CD8-positive, alpha-beta memory T cell (primary cell): Measurements from ENCODE around the gene DAB2IP. TPM values are rescaled to one million over a fixed set of nuclear protein-coding genes. Genes with fewer than 3 reads are reported as not detected.

Source experiments
- CTCF ChIA-PET: fragments of 350-600 bp; sonication (Branson Sonifier 250); formaldehyde crosslinking; loops from one replicate; lab custom pipeline; 2021; ENCODE audit warnings: antibody characterized with exemption; lab: Charles Lee
- POLR2A ChIA-PET: fragments of 350-600 bp; sonication (Branson Sonifier 250); formaldehyde crosslinking; loops from one replicate; lab custom pipeline; 2021; ENCODE audit warnings: antibody characterized with exemption; lab: Charles Lee
- DNase-seq, 5 donors: peaks; one replicate each; pipeline versions ENCODE4 v3.0.0 to v3.0.0-alpha.2; 2020 to 2022; ENCODE audit warnings: mixed read lengths in 1 of 5
- H3K27ac ChIP-seq: one replicate; pipeline ENCODE4 v1.7.0; 2013; ENCODE audit warnings: low read depth, mild to moderate bottlenecking, low read length, moderate library complexity
- H3K27me3 ChIP-seq: 2 replicates; pipeline ENCODE4 v1.7.0; 2013; ENCODE audit warnings: low read length, mild to moderate bottlenecking; ENCODE audit not compliant: insufficient read depth, poor library complexity, severe bottlenecking
- H3K36me3 ChIP-seq: 2 replicates; pipeline ENCODE4 v1.7.0; 2013; ENCODE audit warnings: mild to moderate bottlenecking, low read length, moderate library complexity; ENCODE audit not compliant: insufficient read depth
- H3K4me1 ChIP-seq: 2 replicates; pipeline ENCODE4 v1.7.0; 2013; ENCODE audit warnings: mild to moderate bottlenecking, low read length, moderate library complexity; ENCODE audit not compliant: insufficient read depth
- H3K4me3 ChIP-seq: 2 replicates; pipeline ENCODE4 v1.7.0; 2013; ENCODE audit warnings: mild to moderate bottlenecking, low read length
- H3K9me3 ChIP-seq: 2 replicates; pipeline ENCODE4 v1.7.0; 2013; ENCODE audit warnings: mild to moderate bottlenecking, low read length
- H3K27ac Mint-ChIP-seq, 8 donors: one replicate each; pipeline ENCODE4 v1.8.0; 2020 to 2021; ENCODE audit warnings: mixed read lengths in 8 of 8, mild to moderate bottlenecking in 6 of 8, inconsistent platforms in 3 of 8, moderate library complexity in 3 of 8
- H3K27me3 Mint-ChIP-seq, 2 donors: one replicate each; pipeline ENCODE4 v1.8.0; 2020 to 2021; ENCODE audit warnings: mixed read lengths in 2 of 2, mild to moderate bottlenecking in 1 of 2, moderate library complexity in 1 of 2
- H3K36me3 Mint-ChIP-seq, 3 donors: one replicate each; pipeline ENCODE4 v1.8.0; 2020 to 2021; ENCODE audit warnings: mixed read lengths in 3 of 3, inconsistent platforms in 1 of 3, mild to moderate bottlenecking in 1 of 3
- H3K4me1 Mint-ChIP-seq, 3 donors: one replicate each; pipeline ENCODE4 v1.8.0; 2020 to 2021; ENCODE audit warnings: mixed read lengths in 3 of 3, inconsistent platforms in 1 of 3, mild to moderate bottlenecking in 1 of 3
- H3K4me3 Mint-ChIP-seq, 7 donors: one replicate each; pipeline ENCODE4 v1.8.0; 2020 to 2021; ENCODE audit warnings: mixed read lengths in 7 of 7, mild to moderate bottlenecking in 6 of 7, moderate library complexity in 4 of 7, inconsistent platforms in 2 of 7
- H3K9me3 Mint-ChIP-seq, 5 donors: one replicate each; pipeline ENCODE4 v1.8.0; 2020 to 2022; ENCODE audit warnings: mixed read lengths in 5 of 5, mild to moderate bottlenecking in 3 of 5, moderate library complexity in 2 of 5, inconsistent platforms in 1 of 5
- polyA plus RNA-seq: library from polyadenylated mRNA; unstranded; fragments of 300-500 nt; fragmentation: Illumina TruSeq; gene quantifications from one replicate; pipeline ENCODE4 v1.2.3, GENCODE V29; 2021
- total RNA-seq, 2 experiments: library from RNA; stranded (reverse); gene quantifications; one replicate each; pipeline ENCODE4 v1.2.3, GENCODE V29; 2021

The DAB2IP gene
- total RNA-seq (under 1 TPM; 0.15 to 0.27 TPM), polyA plus RNA-seq (0.41 TPM)

GRCh38 chr9:121651295-121652020 lies at the start of gene DAB2IP:
Gene DAB2IP, plus strand, starts transcription at chr9:121651634. Its CDS starts 142 bp downstream, at chr9:121651776.
- H3K4me1 ChIP-seq, result no peaks in the 10 kb centered on the region
- no peak within 1 kb of the TSS for H3K27ac ChIP-seq
- DNase-seq, result peak in 1 of 5 donors; percentile 30
- no peaks in the 10 kb centered on the region for H3K36me3 ChIP-seq
- ChIA-PET CTCF (no interaction called here), POLR2A (no interaction called here)
- H3K9me3 ChIP-seq, result no peaks in the 10 kb centered on the region
- Mint-ChIP-seq H3K9me3 (peaks cover 0 to 2% (median 0%) of the 10 kb centered on the region in 5 donors), H3K4me3 (peak within 1 kb of the TSS in 6 of 7 donors; percentile 39 to 82 (median 74)), H3K36me3 (peaks cover 0 to 4% (median 0%) of the 10 kb centered on the region in 3 donors), H3K4me1 (peaks cover 9 to 19% (median 10%) of the 10 kb centered on the region in 3 donors), H3K27me3 (peaks cover 37 to 70% of the 10 kb centered on the region in 2 donors), H3K27ac (peak within 1 kb of the TSS in 1 of 8 donors; percentile 29)
- H3K27me3 ChIP-seq, result peaks cover 49% of the 10 kb centered on the region
- no peak within 1 kb of the TSS for H3K4me3 ChIP-seq

- no peaks in the 10 kb centered on the region for H3K36me3 Mint-ChIP-seq
- CTCF ChIA-PET, result no interaction called here
- peaks cover 34 to 63% of the 10 kb centered on the region in 2 donors for H3K27me3 Mint-ChIP-seq
- POLR2A ChIA-PET, result no interaction called here
- no peaks in the 10 kb centered on the region for H3K9me3 ChIP-seq
- H3K36me3 ChIP-seq, result no peaks in the 10 kb centered on the region
- no peak for DNase-seq
- no peaks in the 10 kb centered on the region for H3K4me1 ChIP-seq
- H3K9me3 Mint-ChIP-seq, result peaks cover 0 to 1% (median 0%) of the 10 kb centered on the region in 5 donors
- peaks cover 21% of the 10 kb centered on the region for H3K27me3 ChIP-seq
- peak overlapping the region in 1 of 8 donors; percentile 26 for H3K27ac Mint-ChIP-seq
- no peak overlapping the region for H3K4me3 ChIP-seq
- H3K4me1 Mint-ChIP-seq, result peaks cover 0 to 4% (median 4%) of the 10 kb centered on the region in 3 donors
- H3K4me3 Mint-ChIP-seq, result no peak overlapping the region
- H3K27ac ChIP-seq, result no peak overlapping the region
These were observed 48.4 kb upstream of the DAB2IP start for GRCh38 chr9:121603028-121603427.

- H3K4me1 Mint-ChIP-seq, result peaks cover 0 to 4% (median 4%) of the 10 kb centered on the region in 3 donors
- Histone ChIP-seq H3K27ac (no peak overlapping the region), H3K36me3 (no peaks in the 10 kb centered on the region), H3K9me3 (no peaks in the 10 kb centered on the region), H3K4me3 (no peak overlapping the region), H3K27me3 (peaks cover 12% of the 10 kb centered on the region), H3K4me1 (no peaks in the 10 kb centered on the region)
- H3K9me3 Mint-ChIP-seq, result peaks cover 0 to 1% (median 0%) of the 10 kb centered on the region in 5 donors
- no peak overlapping the region for H3K4me3 Mint-ChIP-seq
- no peak overlapping the region for H3K27ac Mint-ChIP-seq
- CTCF ChIA-PET, result no interaction called here
- H3K27me3 Mint-ChIP-seq, result peaks cover 33 to 67% of the 10 kb centered on the region in 2 donors
- H3K36me3 Mint-ChIP-seq, result no peaks in the 10 kb centered on the region
- POLR2A ChIA-PET, result no interaction called here
- DNase-seq, result no peak
These were observed 47.2 kb upstream of the DAB2IP start for GRCh38 chr9:121604242-121604641.

- DNase-seq, result no peak
- peaks cover 12% of the 10 kb centered on the region for H3K27me3 ChIP-seq
- no peak overlapping the region for H3K27ac ChIP-seq
- peaks cover 0 to 4% (median 4%) of the 10 kb centered on the region in 3 donors for H3K4me1 Mint-ChIP-seq
- H3K36me3 ChIP-seq, result no peaks in the 10 kb centered on the region
- peaks cover 33 to 70% of the 10 kb centered on the region in 2 donors for H3K27me3 Mint-ChIP-seq
- no peaks in the 10 kb centered on the region for H3K36me3 Mint-ChIP-seq
- no peak overlapping the region for H3K4me3 Mint-ChIP-seq
- H3K4me1 ChIP-seq, result no peaks in the 10 kb centered on the region
- H3K4me3 ChIP-seq, result no peak overlapping the region
- no peaks in the 10 kb centered on the region for H3K9me3 ChIP-seq
- ChIA-PET CTCF (no interaction called here), POLR2A (no interaction called here)
- H3K27ac Mint-ChIP-seq, result peak overlapping the region in 1 of 8 donors; percentile 62
- peaks cover 0 to 1% (median 0%) of the 10 kb centered on the region in 5 donors for H3K9me3 Mint-ChIP-seq
These were observed 46.8 kb upstream of the DAB2IP start for GRCh38 chr9:121604654-121605053.

GRCh38 chr9:121607434-121608167 lies 43.8 kb upstream of the DAB2IP start:
- Histone ChIP-seq H3K4me3 (no peak overlapping the region), H3K9me3 (no peaks in the 10 kb centered on the region), H3K36me3 (no peaks in the 10 kb centered on the region), H3K4me1 (no peaks in the 10 kb centered on the region), H3K27me3 (peaks cover 4% of the 10 kb centered on the region), H3K27ac (no peak overlapping the region)
- H3K27ac Mint-ChIP-seq, result no peak overlapping the region
- no peak overlapping the region for H3K4me3 Mint-ChIP-seq
- POLR2A ChIA-PET, result no interaction called here
- DNase-seq, result no peak
- CTCF ChIA-PET, result no interaction called here
- H3K9me3 Mint-ChIP-seq, result no peaks in the 10 kb centered on the region
- peaks cover 5% of the 10 kb centered on the region in 3 donors for H3K4me1 Mint-ChIP-seq
- H3K36me3 Mint-ChIP-seq, result no peaks in the 10 kb centered on the region
- peaks cover 18 to 65% of the 10 kb centered on the region in 2 donors for H3K27me3 Mint-ChIP-seq

- no peaks in the 10 kb centered on the region for H3K36me3 Mint-ChIP-seq
- H3K27me3 Mint-ChIP-seq, result peaks cover 20 to 66% of the 10 kb centered on the region in 2 donors
- ChIA-PET CTCF (no interaction called here), POLR2A (no interaction called here)
- no peak overlapping the region for H3K27ac Mint-ChIP-seq
- Histone ChIP-seq H3K4me3 (no peak overlapping the region), H3K4me1 (peaks cover under 1% of the 10 kb centered on the region), H3K27me3 (peaks cover 6% of the 10 kb centered on the region), H3K27ac (no peak overlapping the region), H3K36me3 (no peaks in the 10 kb centered on the region), H3K9me3 (no peaks in the 10 kb centered on the region)
- no peak for DNase-seq
- H3K4me3 Mint-ChIP-seq, result no peak overlapping the region
- no peaks in the 10 kb centered on the region for H3K9me3 Mint-ChIP-seq
- H3K4me1 Mint-ChIP-seq, result peaks cover 7 to 12% (median 11%) of the 10 kb centered on the region in 3 donors
These were observed 43.1 kb upstream of the DAB2IP start for GRCh38 chr9:121608168-121608853.

- H3K27me3 Mint-ChIP-seq, result peaks cover 26 to 61% of the 10 kb centered on the region in 2 donors
These were observed 41.4 kb upstream of the DAB2IP start for GRCh38 chr9:121609822-121610637.

More at GRCh38 chr9:121609822-121610637, 41.4 kb upstream of the DAB2IP start:
- Histone ChIP-seq H3K27me3 (peaks cover 6% of the 10 kb centered on the region), H3K4me3 (no peak overlapping the region), H3K36me3 (no peaks in the 10 kb centered on the region), H3K27ac (no peak overlapping the region), H3K9me3 (no peaks in the 10 kb centered on the region), H3K4me1 (peaks cover 5% of the 10 kb centered on the region)
- ChIA-PET POLR2A (no interaction called here), CTCF (interaction anchor here (1.1 kb wide), 1 partner anchor 10 kb away, joined by 3 read pairs; no protein-coding TSS in a partner anchor)
- Mint-ChIP-seq H3K4me3 (no peak overlapping the region), H3K9me3 (no peaks in the 10 kb centered on the region), H3K4me1 (peaks cover 13 to 18% (median 18%) of the 10 kb centered on the region in 3 donors), H3K27ac (no peak overlapping the region), H3K36me3 (no peaks in the 10 kb centered on the region)
- DNase-seq, result no peak
